Mucosa of descending colon (tissue), 3 donors: Measurements from ENCODE around the gene OVOL1. TPM values are rescaled to one million over a fixed set of nuclear protein-coding genes. Genes with fewer than 3 reads are reported as not detected.
A peak's percentile ranks its signal among the peaks of the same experiment; 100 is the strongest.
"Not testable (repeated sequence)": the region's sequence is repeated elsewhere in the genome, so short reads cannot be mapped to it uniquely, and the experiment has no call there.

Source experiments
- ATAC-seq: fragments of 200-7000 bp; cut with Tn5 transposase; one replicate; pipeline ENCODE4 v1.9.1; 2020; ENCODE audit warnings: mild to moderate bottlenecking, moderate library complexity
- DNase-seq, 3 donors: peaks; one replicate each; pipeline ENCODE4 v3.0.0-alpha.2; 2020
- H3K36me3 ChIP-seq: fragments of 200-600 bp; one replicate; pipeline ENCODE4 v1.8.0; 2021; ENCODE audit warnings: low read depth, mild to moderate bottlenecking
- H3K4me1 ChIP-seq: fragments of 200-600 bp; one replicate; pipeline ENCODE4 v1.8.0; 2021; ENCODE audit warnings: low read depth, mild to moderate bottlenecking
- H3K4me3 ChIP-seq: fragments of 200-600 bp; one replicate; pipeline ENCODE4 v1.8.0; 2021; ENCODE audit warnings: mild to moderate bottlenecking
- H3K9me3 ChIP-seq: fragments of 200-600 bp; one replicate; pipeline ENCODE4 v1.8.0; 2021; ENCODE audit warnings: mild to moderate bottlenecking
- intact Hi-C, 2 donors: fragments of 100-400 bp; cut with DNase I in 1 of 2; cut with micrococcal nuclease in 1 of 2; formaldehyde crosslinking; loops; one replicate each; pipeline versions ENCODE4 v1.11.0 to v1.11.1; 2022; cut with DNase I, micrococcal nuclease
- total RNA-seq, 3 donors: library from RNA; stranded (reverse); fragmentation: NEBNext Ultra II Directional in 2 of 3; extraction: Animal tissue kit (Norgen Biotek cat#: 25700) in 2 of 3; gene quantifications; one replicate each; pipeline versions ENCODE4 v1.2.1 to v1.2.4, GENCODE V29; 2021 to 2023
- TF ChIP-seq, protein P1 (sequence below): fragments of 200-600 bp; IDR thresholded peaks from one replicate; pipeline ENCODE4 v1.8.0; 2022; ENCODE audit warnings: antibody characterized with exemption, mild to moderate bottlenecking
- donor health status: DM: no; HTN: no; CAD: no; lungs with moderate emphysema.
- donor health status: DM: no; HTN: no; CAD: no.
- donor health status: DM: no; HTN: yes; CAD: no.

The OVOL1 gene
- total RNA-seq, 3 donors from 2014 or later: 16.5 to 48.6 (median 34.3) TPM

DNA sequence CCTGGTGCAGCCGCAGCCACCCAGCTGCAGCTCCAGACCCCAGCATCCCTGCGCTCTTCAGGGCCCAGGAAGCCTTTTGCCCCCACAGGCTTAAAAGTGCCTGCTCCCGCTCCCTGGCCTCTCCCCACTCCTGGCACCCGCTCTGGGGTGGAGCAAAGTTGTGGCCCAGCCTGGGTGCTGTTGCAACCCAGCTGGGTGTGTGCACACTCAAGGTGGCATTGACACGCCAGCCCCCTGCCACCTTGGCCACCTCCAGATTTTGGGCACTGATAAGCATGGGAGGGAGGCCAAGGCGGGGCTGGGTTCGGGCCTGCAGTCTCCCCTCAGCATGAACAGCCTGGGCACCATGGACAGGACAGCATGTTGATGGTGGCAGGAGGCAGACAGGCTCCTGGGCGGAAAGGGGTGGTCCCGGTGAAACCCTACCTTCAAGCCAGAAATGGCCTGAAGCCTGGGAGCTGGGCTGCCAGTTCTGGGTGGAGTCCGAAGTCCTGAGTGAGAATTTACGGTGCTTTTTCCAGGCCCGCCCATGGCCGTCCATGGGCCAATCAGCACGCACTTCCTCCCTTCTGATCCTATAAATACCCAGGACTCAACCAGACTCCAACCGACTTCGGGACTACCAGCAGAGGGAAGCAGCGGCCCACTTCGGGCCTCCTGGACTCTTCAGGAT is 42.7 kb upstream of the OVOL1 start:
- intact Hi-C loops: no loop called here
- H3K4me1 ChIP-seq: peaks cover 4% of the 10 kb centered on the region
- H3K4me3 ChIP-seq: no peak overlapping the region
- no peaks in the 10 kb centered on the region for H3K9me3 ChIP-seq
- peak; percentile 97 for ATAC-seq
- no peaks in the 10 kb centered on the region for H3K36me3 ChIP-seq
- DNase-seq: peak; percentile 60 to 72 (median 67)
- TF ChIP-seq, protein P1, sequence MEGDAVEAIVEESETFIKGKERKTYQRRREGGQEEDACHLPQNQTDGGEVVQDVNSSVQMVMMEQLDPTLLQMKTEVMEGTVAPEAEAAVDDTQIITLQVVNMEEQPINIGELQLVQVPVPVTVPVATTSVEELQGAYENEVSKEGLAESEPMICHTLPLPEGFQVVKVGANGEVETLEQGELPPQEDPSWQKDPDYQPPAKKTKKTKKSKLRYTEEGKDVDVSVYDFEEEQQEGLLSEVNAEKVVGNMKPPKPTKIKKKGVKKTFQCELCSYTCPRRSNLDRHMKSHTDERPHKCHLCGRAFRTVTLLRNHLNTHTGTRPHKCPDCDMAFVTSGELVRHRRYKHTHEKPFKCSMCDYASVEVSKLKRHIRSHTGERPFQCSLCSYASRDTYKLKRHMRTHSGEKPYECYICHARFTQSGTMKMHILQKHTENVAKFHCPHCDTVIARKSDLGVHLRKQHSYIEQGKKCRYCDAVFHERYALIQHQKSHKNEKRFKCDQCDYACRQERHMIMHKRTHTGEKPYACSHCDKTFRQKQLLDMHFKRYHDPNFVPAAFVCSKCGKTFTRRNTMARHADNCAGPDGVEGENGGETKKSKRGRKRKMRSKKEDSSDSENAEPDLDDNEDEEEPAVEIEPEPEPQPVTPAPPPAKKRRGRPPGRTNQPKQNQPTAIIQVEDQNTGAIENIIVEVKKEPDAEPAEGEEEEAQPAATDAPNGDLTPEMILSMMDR: peak; percentile 14

DNA sequence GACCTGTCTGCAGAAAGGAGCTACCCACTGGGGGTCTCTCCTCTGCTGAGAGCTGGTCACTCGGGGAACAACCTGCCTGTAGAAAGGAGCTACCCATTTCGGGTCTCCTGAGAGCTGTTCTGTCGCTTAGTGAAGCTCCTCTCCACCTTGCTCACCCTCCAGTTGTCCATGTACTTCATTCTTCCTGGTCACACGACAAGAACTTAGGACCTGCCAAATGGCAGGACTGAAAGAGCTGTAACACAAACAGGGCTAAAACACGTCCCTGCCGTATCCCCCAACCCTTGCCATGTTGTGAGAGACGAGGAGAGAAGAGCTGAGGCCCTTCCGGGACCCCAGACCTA is 42.2 kb upstream of the OVOL1 start:
- TF ChIP-seq, protein P1: no peak
- Histone ChIP-seq H3K9me3 (no peaks in the 10 kb centered on the region), H3K4me1 (peaks cover 3% of the 10 kb centered on the region), H3K4me3 (no peak overlapping the region), H3K36me3 (no peaks in the 10 kb centered on the region)
- intact Hi-C loops: no loop called here
- peak; percentile 21 for ATAC-seq
- DNase-seq: no peak

DNA sequence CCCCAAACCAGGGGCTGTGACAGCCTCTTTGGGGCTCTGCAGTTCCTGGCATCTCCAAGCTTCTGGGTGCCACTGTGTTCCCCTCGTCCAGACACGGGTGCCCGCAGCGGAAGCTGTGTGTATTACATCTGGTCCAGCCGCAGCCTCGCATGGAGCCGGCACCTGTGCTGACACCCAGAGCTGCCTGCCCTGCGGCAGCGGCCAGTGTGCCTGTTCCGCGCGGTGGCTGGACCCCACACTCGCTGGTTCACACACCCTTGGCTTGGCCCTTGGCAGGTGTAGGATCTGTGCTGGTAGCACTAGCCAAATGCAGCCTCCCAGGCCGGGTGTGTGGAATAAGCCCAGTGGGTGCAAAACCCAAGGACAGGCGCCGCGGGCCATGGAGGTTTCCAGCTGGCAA is 41.8 kb upstream of the OVOL1 start:
- TF ChIP-seq, protein P1: no peak
- Histone ChIP-seq H3K36me3 (no peaks in the 10 kb centered on the region), H3K4me1 (peaks cover 3% of the 10 kb centered on the region), H3K9me3 (no peaks in the 10 kb centered on the region), H3K4me3 (no peak overlapping the region)
- intact Hi-C loops: no loop called here
- ATAC-seq (no peak), DNase-seq (no peak)

DNA sequence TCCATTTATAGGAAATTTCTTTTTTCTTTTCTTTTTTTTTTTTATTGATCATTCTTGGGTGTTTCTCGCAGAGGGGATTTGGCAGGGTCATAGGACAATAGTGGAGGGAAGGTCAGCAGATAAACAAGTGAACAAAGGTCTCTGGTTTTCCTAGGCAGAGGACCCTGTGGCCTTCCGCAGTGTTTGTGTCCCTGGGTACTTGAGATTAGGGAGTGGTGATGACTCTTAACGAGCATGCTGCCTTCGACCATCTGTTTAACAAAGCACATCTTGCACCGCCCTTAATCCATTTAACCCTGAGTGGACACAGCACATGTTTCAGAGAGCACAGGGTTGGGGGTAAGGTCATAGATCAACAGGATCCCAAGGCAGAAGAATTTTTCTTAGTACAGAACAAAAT is 24.7 kb upstream of the OVOL1 start:
- intact Hi-C loops: not testable (repeated sequence)

DNA sequence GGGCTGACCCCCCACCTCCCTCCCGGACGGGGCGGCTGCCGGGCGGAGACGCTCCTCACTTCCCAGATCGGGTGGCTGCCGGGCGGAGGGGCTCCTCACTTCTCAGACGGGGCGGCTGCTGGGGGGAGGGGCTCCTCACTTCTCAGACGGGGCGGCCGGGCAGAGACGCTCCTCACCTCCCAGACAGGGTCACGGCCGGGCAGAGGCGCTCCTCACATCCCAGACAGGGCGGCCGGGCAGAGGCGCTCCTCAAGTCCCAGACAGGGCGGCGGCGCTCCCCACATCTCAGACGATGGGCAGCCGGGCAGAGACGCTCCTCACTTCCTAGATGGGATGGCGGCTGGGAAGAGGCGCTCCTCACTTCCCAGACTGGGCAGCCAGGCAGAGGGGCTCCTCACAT is 24.0 kb upstream of the OVOL1 start:
- peaks cover 12% of the 10 kb centered on the region for H3K4me1 ChIP-seq
- intact Hi-C loops, H3K36me3 ChIP-seq, DNase-seq, ATAC-seq, H3K4me3 ChIP-seq, H3K9me3 ChIP-seq: not testable (repeated sequence)

More for the DNA sequence above, 24.7 kb upstream of the OVOL1 start:
- not testable (repeated sequence) for H3K36me3 ChIP-seq, H3K9me3 ChIP-seq, H3K4me3 ChIP-seq, ATAC-seq, DNase-seq
- peaks cover 12% of the 10 kb centered on the region for H3K4me1 ChIP-seq

DNA sequence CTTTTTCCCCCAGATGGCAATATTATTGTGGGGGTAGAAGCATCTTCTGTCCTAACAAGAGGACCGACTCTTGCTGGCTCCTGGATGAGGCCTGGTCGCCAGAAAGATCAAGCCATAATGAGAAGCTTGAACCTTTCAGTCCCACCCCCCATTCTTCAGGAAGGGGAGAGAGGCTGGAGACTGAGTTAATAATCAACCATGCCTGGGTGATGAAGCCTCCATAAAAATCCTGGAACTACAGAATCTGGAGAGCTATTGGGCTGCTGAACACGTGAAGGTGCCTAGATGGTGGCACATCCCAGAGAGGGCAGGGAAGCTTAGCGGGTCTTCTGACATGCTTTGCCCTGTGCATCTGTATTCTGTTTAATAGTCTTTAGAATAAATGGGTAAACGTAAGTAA is 22.4 kb upstream of the OVOL1 start:
- Histone ChIP-seq H3K4me3 (no peak overlapping the region), H3K9me3 (no peaks in the 10 kb centered on the region), H3K36me3 (no peaks in the 10 kb centered on the region), H3K4me1 (peaks cover 12% of the 10 kb centered on the region)
- DNase-seq (peak in 1 of 3 donors; percentile 26), ATAC-seq (peak; percentile 74)
- TF ChIP-seq, protein P1: no peak
- intact Hi-C loops: no loop called here

DNA sequence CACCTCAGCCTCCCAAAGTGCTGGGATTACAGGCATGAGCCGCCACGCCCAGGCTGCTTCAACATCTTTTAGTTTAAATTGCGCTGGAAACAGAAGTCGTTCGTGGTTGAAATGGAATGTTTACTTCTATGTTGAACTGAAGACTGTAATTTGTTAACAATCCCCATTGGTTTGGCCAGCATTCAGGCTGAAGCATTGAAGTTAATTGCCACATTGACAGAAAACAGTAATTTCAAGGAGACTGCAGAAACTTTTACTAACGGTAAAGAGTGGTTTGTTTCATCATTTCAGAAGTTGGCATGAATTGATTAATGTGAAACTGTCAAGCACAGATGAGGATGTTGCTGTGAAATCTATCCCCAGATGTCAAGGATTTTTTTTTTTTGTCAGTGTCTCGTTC is 20.3 kb upstream of the OVOL1 start:
- H3K9me3 ChIP-seq: no peaks in the 10 kb centered on the region
- no peak overlapping the region for H3K4me3 ChIP-seq
- TF ChIP-seq, protein P1: no peak
- peaks cover 12% of the 10 kb centered on the region for H3K4me1 ChIP-seq
- ATAC-seq (no peak), DNase-seq (no peak)
- H3K36me3 ChIP-seq: no peaks in the 10 kb centered on the region
- intact Hi-C loops: no loop called here
